ENCODE results near the gene EIF1. TPM values are rescaled to one million over a fixed set of nuclear protein-coding genes. Genes with fewer than 3 reads are reported as not detected.

EIF1 gene
- total RNA-seq, 1 experiment from 2014 or later = 1,082 TPM

GRCh38 chr17:41667280-41668041 lies 21.2 kb upstream of the EIF1 start:
- ChIA-PET POLR2A (interaction anchor here (3.8 kb wide), 1 partner anchor 21 kb away, joined by 28 read pairs; the partner anchor contains the start of gene EIF1), RAD21 (ENCODE audit: low non-redundant PET in 1 of 2, low total read pairs in 2 of 2, uncharacterized antibody in 2 of 2, unreplicated experiment in 2 of 2) (interaction anchor here in 1 of 2 experiments (0.7 to 1.6 kb wide), 2 partner anchors 70 to 118 kb away, joined by 3 to 5 read pairs; no protein-coding TSS in a partner anchor), CTCF (interaction anchor here (0.8 to 8.7 kb wide), 7 partner anchors 12 to 1052 kb away, joined by 3 to 217 read pairs (median 3); partner anchors contain the start of gene EIF1)
- intact Hi-C loops (cut with micrococcal nuclease) = loop anchor here (2.0 to 5.0 kb wide), 3 partner anchors 345 to 1309 kb away; no protein-coding TSS in a partner anchor
- no peaks in the 10 kb centered on the region for H3K27me3 ChIP-seq (ENCODE audit: insufficient read depth, low read length)
- H3K27ac ChIP-seq (ENCODE audit: low read depth, low read length) = peak overlapping the region; percentile 69; the same call in 1 of the 2 replicates
- no peaks in the 10 kb centered on the region for H3K79me2 ChIP-seq (ENCODE audit: insufficient read depth, low read length)
- H3K36me3 ChIP-seq (ENCODE audit: control insufficient read depth in 1 of 2, insufficient read depth in 2 of 2, low read length in 2 of 2) = no peaks in the 10 kb centered on the region
- H2AFZ ChIP-seq (ENCODE audit: low read depth, low read length, poor library complexity, severe bottlenecking) = peak overlapping the region; percentile 86
- peak overlapping the region in 1 of 2 experiments; percentile 57; a peak in 2 of 4 replicates for H3K4me3 ChIP-seq (replicated peaks in 1 of 2; ENCODE audit: low read depth in 1 of 2, low read length in 2 of 2)
- H4K20me1 ChIP-seq (ENCODE audit: insufficient read depth) = no peaks in the 10 kb centered on the region
- H3K9ac ChIP-seq (ENCODE audit: low read length) = peak overlapping the region; percentile 59
- ATAC-seq = no peak
- peak overlapping the region; percentile 82 for H3K4me2 ChIP-seq (ENCODE audit: low read length)
- no TSS peak for BruUV-seq (replicated peaks)
- H3K4me1 ChIP-seq (ENCODE audit: control insufficient read depth in 1 of 2, insufficient read depth in 2 of 2, low read length in 2 of 2) = peaks cover 14 to 55% of the 10 kb centered on the region in 2 experiments
- no peak for DNase-seq (ENCODE audit: low read depth, low spot score)
- TF ChIP-seq ZFX (IDR thresholded peaks at IDR 0.05) (no peak), CEBPB (IDR thresholded peaks at IDR 0.05; ENCODE audit: low read depth) (no peak), ZBTB33 (IDR thresholded peaks at IDR 0.05; ENCODE audit: extremely low read depth, insufficient replicate concordance, low read length) (no peak), SP1 (IDR thresholded peaks at IDR 0.05; ENCODE audit: low read depth) (no peak), SRF (IDR thresholded peaks at IDR 0.05; ENCODE audit: low read depth) (no peak), SIN3A (IDR thresholded peaks at IDR 0.05; ENCODE audit: low read depth) (no peak), EGR1 (IDR thresholded peaks at IDR 0.05; ENCODE audit: low read depth) (no peak), JUND (IDR thresholded peaks at IDR 0.05) (no peak), TCF7L2 (IDR thresholded peaks at IDR 0.05; ENCODE audit: borderline replicate concordance, extremely low read depth, insufficient read depth, insufficient read length) (no peak), FOSL1 (IDR thresholded peaks at IDR 0.05; ENCODE audit: low read depth) (no peak), POLR2A (IDR thresholded peaks at IDR 0.05; ENCODE audit: borderline replicate concordance, extremely low read depth, insufficient read depth, insufficient read length) (no peak), REST (IDR thresholded peaks at IDR 0.05; ENCODE audit: low read depth) (no peak), EZH2phosphoT487 (IDR thresholded peaks at IDR 0.05; ENCODE audit: borderline replicate concordance) (no peak), ELF1 (IDR thresholded peaks at IDR 0.05; ENCODE audit: borderline replicate concordance, low read depth) (no peak), EZH2 (IDR thresholded peaks at IDR 0.05) (no peak), CBX3 (IDR thresholded peaks at IDR 0.05; ENCODE audit: low read depth) (no peak), ZNF274 (IDR thresholded peaks at IDR 0.05; ENCODE audit: low read depth, low read length) (no peak), RAD21 (IDR thresholded peaks at IDR 0.05; ENCODE audit: low read depth) (no peak), POLR2AphosphoS5 (IDR thresholded peaks at IDR 0.05; ENCODE audit: low read depth, low read length) (no peak)
- H3K9me3 ChIP-seq (ENCODE audit: control insufficient read depth in 1 of 2, insufficient read depth in 1 of 2, low read depth in 1 of 2, low read length in 2 of 2) = no peaks in the 10 kb centered on the region
- no peaks in the 10 kb centered on the region for H3K9me2 ChIP-seq (ENCODE audit: insufficient read depth)

Data from HCT116 (cell line).